ENCODE results near the gene NAV1.

NAV1 gene

DNA sequence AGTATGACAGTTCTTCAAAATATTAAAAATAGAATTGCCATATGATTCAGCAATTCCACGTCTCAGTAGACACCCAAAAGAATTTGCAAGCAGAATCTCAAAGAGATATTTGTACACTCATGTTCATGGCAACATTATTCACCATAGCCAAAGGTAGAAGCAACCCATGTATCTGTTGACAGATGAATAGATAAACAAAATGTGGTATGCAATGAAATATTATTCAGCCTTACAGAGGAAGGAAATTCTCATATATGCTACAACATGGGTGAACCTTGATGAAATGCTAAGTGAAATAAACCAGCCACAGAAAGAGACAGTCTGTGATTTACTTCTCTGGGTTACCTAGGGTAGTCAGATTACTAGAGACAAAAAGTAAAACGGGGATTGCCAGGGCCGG is 47.0 kb downstream of the NAV1 start:
- no peak for DNase-seq (ENCODE audit: low read depth in 4 of 4, low spot score in 1 of 4)

DNA sequence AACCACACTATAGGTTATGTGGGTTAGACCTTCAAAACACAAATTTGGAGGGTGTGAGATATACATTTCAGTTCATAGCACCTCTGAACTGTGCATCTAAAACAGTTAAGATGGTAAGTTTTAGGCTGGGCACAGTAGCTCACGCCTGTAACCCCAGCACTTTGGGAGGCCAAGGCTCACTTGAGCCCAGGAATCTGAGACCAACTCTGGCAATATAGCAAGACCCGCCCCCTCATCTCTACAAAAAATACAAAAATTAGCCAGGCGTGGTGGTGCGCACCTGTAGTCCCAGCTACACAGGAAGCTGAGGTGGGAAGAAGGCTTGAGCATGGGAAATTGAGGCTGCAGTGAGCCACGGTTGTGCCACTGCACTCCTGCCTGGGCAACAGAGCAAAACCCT is 47.9 kb downstream of the NAV1 start:
- no peak for DNase-seq (ENCODE audit: low read depth in 4 of 4, low spot score in 1 of 4)

DNA sequence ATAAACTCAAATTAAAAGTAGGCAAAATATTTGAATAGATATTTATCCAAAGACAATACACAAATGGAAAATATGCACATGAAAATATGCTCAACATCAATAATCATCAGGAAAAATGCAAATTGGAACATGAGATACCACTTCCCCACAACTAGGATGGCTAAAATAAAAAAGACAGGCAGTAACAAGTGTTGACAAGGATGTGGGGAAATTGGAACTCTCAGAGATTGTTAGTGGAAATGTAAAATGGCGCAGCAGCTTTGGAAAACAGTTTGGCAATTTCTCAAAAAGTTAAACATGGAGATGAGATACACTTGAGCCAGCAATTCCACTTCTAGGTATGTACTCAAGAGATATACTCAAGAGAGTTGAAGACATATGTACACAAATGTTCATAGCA is 48.8 kb downstream of the NAV1 start:
- no peak for DNase-seq (ENCODE audit: low read depth in 4 of 4, low spot score in 1 of 4)
